Astrocyte (in vitro differentiated cells and primary cell): Measurements from ENCODE around the gene PPP2R5C.

Experiments used
- EZH2 ChIP-seq: IDR thresholded peaks from 2 replicates; pipeline ENCODE4 v1.6.1; 2012; ENCODE audit warnings: mild to moderate bottlenecking, low read length, inconsistent platforms; ENCODE audit not compliant: insufficient read depth
- TF ChIP-seq, protein P1 (sequence below): IDR thresholded peaks from 2 replicates; pipeline ENCODE4 v1.5.1; 2011; ENCODE audit warnings: low read depth, mild to moderate bottlenecking, inconsistent platforms, low read length, moderate library complexity; ENCODE audit not compliant: insufficient read depth

DNA sequence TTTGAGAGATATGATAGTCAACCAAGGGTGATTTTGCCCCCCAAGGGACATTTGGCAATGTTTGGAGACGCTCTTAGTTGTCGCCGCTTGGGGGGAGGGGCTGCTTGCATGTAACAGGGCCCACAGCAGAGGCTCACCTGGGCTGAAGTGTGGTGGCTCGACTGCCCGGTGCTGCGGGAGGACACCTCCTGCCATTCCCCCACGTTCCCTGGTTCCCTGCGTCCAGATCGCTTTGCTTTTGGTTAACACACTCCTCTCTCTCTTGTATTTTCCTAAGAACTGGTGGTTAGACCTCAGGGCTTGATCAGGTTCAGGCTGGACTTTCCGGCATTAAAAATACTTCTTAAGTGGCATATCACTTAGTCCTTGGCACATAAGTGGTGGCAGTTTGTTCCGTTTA, 18.9 kb downstream of the PPP2R5C start:
- TF ChIP-seq, protein P1, sequence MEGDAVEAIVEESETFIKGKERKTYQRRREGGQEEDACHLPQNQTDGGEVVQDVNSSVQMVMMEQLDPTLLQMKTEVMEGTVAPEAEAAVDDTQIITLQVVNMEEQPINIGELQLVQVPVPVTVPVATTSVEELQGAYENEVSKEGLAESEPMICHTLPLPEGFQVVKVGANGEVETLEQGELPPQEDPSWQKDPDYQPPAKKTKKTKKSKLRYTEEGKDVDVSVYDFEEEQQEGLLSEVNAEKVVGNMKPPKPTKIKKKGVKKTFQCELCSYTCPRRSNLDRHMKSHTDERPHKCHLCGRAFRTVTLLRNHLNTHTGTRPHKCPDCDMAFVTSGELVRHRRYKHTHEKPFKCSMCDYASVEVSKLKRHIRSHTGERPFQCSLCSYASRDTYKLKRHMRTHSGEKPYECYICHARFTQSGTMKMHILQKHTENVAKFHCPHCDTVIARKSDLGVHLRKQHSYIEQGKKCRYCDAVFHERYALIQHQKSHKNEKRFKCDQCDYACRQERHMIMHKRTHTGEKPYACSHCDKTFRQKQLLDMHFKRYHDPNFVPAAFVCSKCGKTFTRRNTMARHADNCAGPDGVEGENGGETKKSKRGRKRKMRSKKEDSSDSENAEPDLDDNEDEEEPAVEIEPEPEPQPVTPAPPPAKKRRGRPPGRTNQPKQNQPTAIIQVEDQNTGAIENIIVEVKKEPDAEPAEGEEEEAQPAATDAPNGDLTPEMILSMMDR, result no peak
- no peak for TF ChIP-seq EZH2
